ENCODE results near the gene DNAH14. TPM values are rescaled to one million over a fixed set of nuclear protein-coding genes. Genes with fewer than 3 reads are reported as not detected.
"Not testable (repeated sequence)": the region's sequence is repeated elsewhere in the genome, so short reads cannot be mapped to it uniquely, and the experiment has no call there.

Gene DNAH14
- total RNA-seq, 1 experiment from 2014 or later = 77.2 TPM

DNA sequence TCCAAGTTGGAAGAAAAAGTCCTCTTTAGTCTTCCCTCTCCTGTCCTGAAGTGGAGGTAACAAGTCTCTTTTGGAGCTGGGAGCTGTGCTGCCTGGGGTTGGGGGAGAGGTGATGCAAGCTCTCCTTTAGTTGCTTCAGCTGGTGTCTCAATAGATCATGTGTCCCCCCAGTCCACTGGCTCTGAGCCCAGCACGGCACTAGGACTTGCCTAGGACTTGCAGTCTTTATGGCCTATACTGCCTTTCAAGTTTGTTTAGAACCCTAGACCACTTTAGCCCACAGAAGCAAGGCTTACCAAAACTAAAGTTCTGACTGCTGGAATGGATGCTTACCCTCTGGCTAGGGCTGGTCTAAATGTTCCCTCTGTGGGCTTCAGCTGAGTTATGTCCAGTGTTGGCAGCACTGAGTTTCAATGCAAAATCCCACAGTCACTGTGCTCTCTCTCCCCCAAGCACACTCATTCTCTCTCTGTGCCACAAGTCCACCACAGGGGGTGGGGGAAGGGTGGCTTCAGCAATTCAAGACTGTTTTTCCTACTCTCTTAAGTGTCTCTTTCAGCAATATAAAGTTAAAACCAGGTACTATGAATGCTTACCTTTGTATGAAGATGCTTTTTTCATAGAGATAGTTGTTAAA lies 185.0 kb downstream of the DNAH14 start:
- Histone ChIP-seq H3K4me3 (no peak overlapping the region), H3K9me3 (replicated peaks) (no peaks in the 10 kb centered on the region), H3K27ac (no peak overlapping the region), H3K27me3 (no peaks in the 10 kb centered on the region), H3K36me3 (no peaks in the 10 kb centered on the region), H3K4me1 (no peaks in the 10 kb centered on the region)
- no peak for DNase-seq

- Histone ChIP-seq H3K4me3 (no peak overlapping the region), H3K27ac (no peak overlapping the region), H3K27me3 (no peaks in the 10 kb centered on the region), H3K36me3 (no peaks in the 10 kb centered on the region), H3K9me3 (replicated peaks) (no peaks in the 10 kb centered on the region), H3K4me1 (no peaks in the 10 kb centered on the region)
- no peak for DNase-seq
Measured at GRCh38 chr1:225119307-225119706, 189.8 kb downstream of the DNAH14 start.

DNA sequence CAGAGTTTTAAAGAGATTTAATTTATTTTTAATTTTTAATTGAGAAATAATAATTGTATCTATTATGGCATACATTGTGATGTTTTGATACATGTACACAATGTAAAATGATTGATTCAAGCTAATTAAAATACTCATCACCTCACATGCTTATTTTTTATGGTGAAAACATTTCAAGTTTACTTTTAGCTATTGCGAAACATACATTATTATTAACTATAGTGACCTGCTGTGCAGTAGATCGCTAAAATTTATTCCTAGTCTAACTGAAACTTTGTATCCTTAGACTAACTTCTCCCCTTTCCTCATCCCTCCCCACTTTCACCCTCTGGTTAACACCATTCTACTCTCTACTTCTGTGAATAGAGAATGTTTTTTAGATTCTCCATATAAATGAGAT lies 191.6 kb downstream of the DNAH14 start:
- H3K9me3 ChIP-seq (replicated peaks) = no peaks in the 10 kb centered on the region
- no peak for DNase-seq
- no peaks in the 10 kb centered on the region for H3K4me1 ChIP-seq
- no peak overlapping the region for H3K27ac ChIP-seq
- no peak overlapping the region for H3K4me3 ChIP-seq
- H3K27me3 ChIP-seq = no peaks in the 10 kb centered on the region
- H3K36me3 ChIP-seq = no peaks in the 10 kb centered on the region

- H3K4me3 ChIP-seq = no peak overlapping the region
- no peaks in the 10 kb centered on the region for H3K4me1 ChIP-seq
- no peaks in the 10 kb centered on the region for H3K27me3 ChIP-seq
- DNase-seq = no peak
- H3K27ac ChIP-seq = no peak overlapping the region
- H3K36me3 ChIP-seq = no peaks in the 10 kb centered on the region
- peaks cover 4% of the 10 kb centered on the region; the same call in 1 of the 2 replicates for H3K9me3 ChIP-seq (replicated peaks)
Measured at GRCh38 chr1:225131869-225132268, 202.4 kb downstream of the DNAH14 start.

GRCh38 chr1:225137976-225138375 lies 208.5 kb downstream of the DNAH14 start:
- DNase-seq = peak; percentile 97 to 98

DNA sequence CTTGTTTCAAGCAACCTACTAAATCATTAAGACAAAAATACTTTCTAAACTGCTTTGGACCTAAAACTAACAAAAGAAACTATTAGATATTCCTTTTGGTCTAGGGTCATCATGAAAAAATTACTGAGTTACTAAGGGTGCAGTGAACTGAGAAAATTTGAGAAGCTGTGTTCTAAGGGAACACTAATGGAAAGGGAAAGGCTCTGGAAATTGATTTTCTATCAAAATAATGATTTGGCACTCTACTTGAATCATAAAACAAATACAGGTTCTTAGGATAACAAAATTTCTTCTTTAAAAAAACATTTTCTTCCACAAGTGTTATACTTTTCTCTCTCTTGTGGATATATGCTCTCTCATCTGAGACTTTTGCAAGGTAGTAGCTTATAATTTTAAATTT lies 213.5 kb downstream of the DNAH14 start:
- no peak for DNase-seq
- Histone ChIP-seq H3K9me3 (replicated peaks) (no peaks in the 10 kb centered on the region; the same call in 1 of the 2 replicates), H3K27ac (no peak overlapping the region), H3K4me3 (no peak overlapping the region), H3K4me1 (peaks cover 10% of the 10 kb centered on the region), H3K27me3 (no peaks in the 10 kb centered on the region), H3K36me3 (no peaks in the 10 kb centered on the region)

More at GRCh38 chr1:225137976-225138375, 208.5 kb downstream of the DNAH14 start:
- no peaks in the 10 kb centered on the region; the same call in 1 of the 2 replicates for H3K9me3 ChIP-seq (replicated peaks)
- no peaks in the 10 kb centered on the region for H3K27me3 ChIP-seq
- no peaks in the 10 kb centered on the region for H3K36me3 ChIP-seq
- peaks cover 11% of the 10 kb centered on the region for H3K4me1 ChIP-seq
- H3K27ac ChIP-seq = peak overlapping the region; percentile 70
- no peak overlapping the region for H3K4me3 ChIP-seq

DNA sequence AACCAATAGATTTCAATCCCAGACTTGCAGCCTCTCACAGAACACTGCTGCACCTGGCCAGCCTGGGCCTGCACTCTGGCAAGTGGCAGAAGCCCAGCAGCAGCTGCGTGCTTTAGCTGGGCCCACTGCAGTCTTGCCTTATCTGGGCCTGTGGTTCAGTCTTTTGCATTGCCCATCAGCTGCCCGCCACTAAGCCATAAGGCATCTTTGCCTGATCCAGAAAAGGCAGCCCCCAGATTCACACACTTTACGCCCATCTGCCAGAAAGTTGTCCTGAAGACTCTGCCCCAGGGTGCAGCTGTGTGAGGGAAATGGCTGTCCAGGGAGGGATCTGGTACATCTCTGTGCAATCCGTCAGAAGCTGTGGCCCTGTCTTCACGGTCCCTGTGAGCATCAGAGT lies 217.0 kb downstream of the DNAH14 start:
- peak; percentile 80 to 87 for DNase-seq
- H3K27ac ChIP-seq = peak overlapping the region; percentile 81
- H3K36me3 ChIP-seq = no peaks in the 10 kb centered on the region
- H3K9me3 ChIP-seq (replicated peaks) = no peaks in the 10 kb centered on the region; the same call in 1 of the 2 replicates
- 0 out of 2 replicates have a peak overlapping the region, but pooled peaks have one; percentile 2 for H3K4me3 ChIP-seq
- no peaks in the 10 kb centered on the region for H3K27me3 ChIP-seq
- H3K4me1 ChIP-seq = peaks cover 12% of the 10 kb centered on the region

DNA sequence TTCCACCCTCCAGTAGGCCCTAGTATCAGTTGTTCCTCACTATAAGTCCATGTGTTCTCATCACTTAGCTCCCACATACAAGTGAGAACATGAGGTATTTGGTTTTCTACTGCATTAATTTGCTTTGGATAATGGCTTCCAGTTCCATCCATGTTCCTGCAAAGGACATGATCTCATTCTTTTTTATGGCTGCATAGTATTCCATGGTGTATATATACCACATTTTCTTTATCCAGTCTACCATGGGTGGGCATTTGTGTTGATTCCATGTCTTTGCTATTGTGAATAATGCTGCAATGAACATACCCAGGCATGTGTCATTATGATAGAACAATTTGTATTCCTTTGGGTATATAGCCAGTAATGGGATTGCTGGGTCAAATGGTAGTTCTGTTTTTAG lies 218.3 kb downstream of the DNAH14 start:
- H3K27me3 ChIP-seq; H3K4me3 ChIP-seq; H3K27ac ChIP-seq; DNase-seq; H3K36me3 ChIP-seq; H3K9me3 ChIP-seq (replicated peaks): not testable (repeated sequence)
- H3K4me1 ChIP-seq = peaks cover 25% of the 10 kb centered on the region

- Histone ChIP-seq H3K27me3 (no peaks in the 10 kb centered on the region), H3K4me1 (peaks cover 22% of the 10 kb centered on the region), H3K4me3 (peak overlapping the region; percentile 8), H3K27ac (peak overlapping the region; percentile 85), H3K36me3 (no peaks in the 10 kb centered on the region), H3K9me3 (replicated peaks) (no peaks in the 10 kb centered on the region)
- peak; percentile 64 to 92 for DNase-seq
Measured at GRCh38 chr1:225152061-225152460, 222.6 kb downstream of the DNAH14 start.

- no peaks in the 10 kb centered on the region for H3K36me3 ChIP-seq
- no peak overlapping the region for H3K27ac ChIP-seq
- no peak for DNase-seq
- H3K27me3 ChIP-seq = no peaks in the 10 kb centered on the region
- H3K4me3 ChIP-seq = no peak overlapping the region
- peaks cover 22% of the 10 kb centered on the region for H3K4me1 ChIP-seq
- H3K9me3 ChIP-seq (replicated peaks) = no peaks in the 10 kb centered on the region
Measured at GRCh38 chr1:225155555-225155954, 226.1 kb downstream of the DNAH14 start.

- DNase-seq = peak in 1 of 2 experiments; percentile 26
- Histone ChIP-seq H3K27ac (no peak overlapping the region), H3K4me1 (peaks cover 17% of the 10 kb centered on the region), H3K4me3 (no peak overlapping the region), H3K27me3 (no peaks in the 10 kb centered on the region), H3K36me3 (no peaks in the 10 kb centered on the region), H3K9me3 (replicated peaks) (no peaks in the 10 kb centered on the region)
Measured at GRCh38 chr1:225156254-225156653, 226.8 kb downstream of the DNAH14 start.

DNA sequence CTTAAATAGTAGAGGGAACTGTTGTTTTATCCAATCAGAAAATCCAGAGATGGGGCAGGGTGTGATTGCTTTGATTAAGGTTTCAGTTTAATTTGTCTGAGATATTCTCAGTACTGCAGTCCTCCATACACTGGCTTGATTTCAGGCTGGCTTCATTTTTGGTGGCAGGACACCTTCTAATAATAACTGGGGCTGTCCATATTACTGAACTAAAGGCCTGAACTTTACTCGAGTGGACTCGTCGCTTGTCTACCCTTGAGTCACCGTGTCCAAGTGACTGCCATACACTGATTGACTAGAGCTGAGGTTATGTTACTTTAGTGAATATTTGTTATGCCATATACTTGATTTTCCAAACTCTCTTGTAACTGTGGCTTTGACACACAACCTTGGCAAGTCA lies 228.8 kb downstream of the DNAH14 start:
- no peaks in the 10 kb centered on the region for H3K9me3 ChIP-seq (replicated peaks)
- H3K36me3 ChIP-seq = no peaks in the 10 kb centered on the region
- DNase-seq = no peak
- no peaks in the 10 kb centered on the region for H3K27me3 ChIP-seq
- H3K4me3 ChIP-seq = no peak overlapping the region
- H3K4me1 ChIP-seq = no peaks in the 10 kb centered on the region; the same call in 1 of the 2 replicates
- H3K27ac ChIP-seq = no peak overlapping the region

DNA sequence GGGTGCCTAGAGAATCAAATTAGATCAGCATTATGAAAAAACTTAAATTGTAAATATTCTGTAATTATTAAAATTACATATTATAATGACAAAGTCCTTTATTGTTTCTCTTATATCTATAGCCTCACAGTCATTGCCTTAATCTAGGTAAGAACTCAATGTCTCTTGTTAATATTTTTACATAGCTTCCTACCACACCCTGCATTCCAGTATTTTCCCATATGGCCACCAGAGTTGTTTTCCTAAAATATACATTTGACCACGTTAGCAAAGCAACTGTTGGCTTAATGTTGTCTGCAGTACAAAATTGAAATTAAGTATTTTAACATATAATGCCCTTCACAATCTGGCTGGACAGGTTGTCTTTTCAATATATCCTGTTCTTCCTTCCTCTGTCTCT lies 230.3 kb downstream of the DNAH14 start:
- Histone ChIP-seq H3K27me3 (no peaks in the 10 kb centered on the region), H3K36me3 (no peaks in the 10 kb centered on the region), H3K27ac (no peak overlapping the region), H3K4me3 (no peak overlapping the region), H3K4me1 (no peaks in the 10 kb centered on the region), H3K9me3 (replicated peaks) (no peaks in the 10 kb centered on the region)
- no peak for DNase-seq

DNA sequence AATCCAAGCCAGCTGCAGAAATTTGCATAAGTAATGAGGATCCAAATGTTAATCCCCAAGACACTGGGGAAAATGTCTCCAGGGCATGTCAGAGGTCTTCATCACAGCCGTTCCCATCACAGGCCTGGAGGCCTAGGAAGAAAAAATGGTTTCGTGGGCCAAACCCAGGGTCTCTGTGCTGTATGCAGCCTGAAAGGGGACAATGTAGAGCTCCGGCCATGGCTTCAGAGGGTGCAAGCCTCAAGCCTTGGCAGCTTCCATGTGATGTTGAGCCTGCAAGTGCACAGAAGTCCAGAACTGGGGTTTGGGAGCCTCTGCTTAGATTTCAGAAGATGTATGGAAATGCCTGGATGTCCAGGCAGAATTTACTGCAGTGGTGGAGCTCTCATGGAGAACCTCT lies 247.9 kb downstream of the DNAH14 start:
- H3K27me3 ChIP-seq, H3K4me1 ChIP-seq, H3K36me3 ChIP-seq, DNase-seq, H3K4me3 ChIP-seq, H3K27ac ChIP-seq: not testable (repeated sequence)
- peaks cover 11% of the 10 kb centered on the region for H3K9me3 ChIP-seq (replicated peaks)

- DNase-seq = no peak
- no peaks in the 10 kb centered on the region for H3K27me3 ChIP-seq
- H3K9me3 ChIP-seq (replicated peaks) = peaks cover 9% of the 10 kb centered on the region
- no peak overlapping the region for H3K27ac ChIP-seq
- peaks cover 2% of the 10 kb centered on the region; the same call in 1 of the 2 replicates for H3K4me1 ChIP-seq
- no peaks in the 10 kb centered on the region for H3K36me3 ChIP-seq
- H3K4me3 ChIP-seq = no peak overlapping the region
Measured at GRCh38 chr1:225179686-225180085, 250.2 kb downstream of the DNAH14 start.

GRCh38 chr1:225182716-225183115 lies 253.2 kb downstream of the DNAH14 start:
- DNase-seq = no peak
- H3K27ac ChIP-seq = no peak overlapping the region

More at GRCh38 chr1:225182716-225183115, 253.2 kb downstream of the DNAH14 start:
- Histone ChIP-seq H3K36me3 (no peaks in the 10 kb centered on the region), H3K4me1 (no peaks in the 10 kb centered on the region), H3K27me3 (no peaks in the 10 kb centered on the region), H3K4me3 (no peak overlapping the region), H3K9me3 (replicated peaks) (no peaks in the 10 kb centered on the region; the same call in 1 of the 2 replicates)
